SW480 (cell line): ENCODE results near the gene DNAJB2.
"Not testable (repeated sequence)": the region's sequence is repeated elsewhere in the genome, so short reads cannot be mapped to it uniquely, and the experiment has no call there.

Experiments
- DNase-seq: peaks from one replicate; pipeline ENCODE4 v3.0.0-alpha.2; 2016; ENCODE audit warnings: low spot score

DNAJB2 gene

DNA sequence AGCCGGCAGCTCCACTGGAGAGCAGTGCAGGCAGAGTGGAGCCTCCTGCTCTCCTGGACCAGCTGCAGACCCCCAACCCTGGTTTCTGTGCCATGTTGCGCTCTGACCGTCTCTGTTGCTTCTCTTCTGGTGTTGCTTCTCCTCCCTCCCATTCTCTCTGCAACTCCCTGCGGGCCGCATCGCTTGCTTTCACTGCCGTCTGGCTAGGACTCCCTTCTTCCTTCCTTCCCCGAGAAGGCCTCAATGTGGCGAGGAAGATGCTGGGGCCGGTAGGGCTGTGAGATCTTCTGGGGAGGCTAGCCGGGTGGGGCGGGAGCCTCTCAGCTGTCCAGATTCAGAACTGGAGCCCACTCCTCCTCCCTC is 6.2 kb downstream of the DNAJB2 start:
- no peak for DNase-seq

DNA sequence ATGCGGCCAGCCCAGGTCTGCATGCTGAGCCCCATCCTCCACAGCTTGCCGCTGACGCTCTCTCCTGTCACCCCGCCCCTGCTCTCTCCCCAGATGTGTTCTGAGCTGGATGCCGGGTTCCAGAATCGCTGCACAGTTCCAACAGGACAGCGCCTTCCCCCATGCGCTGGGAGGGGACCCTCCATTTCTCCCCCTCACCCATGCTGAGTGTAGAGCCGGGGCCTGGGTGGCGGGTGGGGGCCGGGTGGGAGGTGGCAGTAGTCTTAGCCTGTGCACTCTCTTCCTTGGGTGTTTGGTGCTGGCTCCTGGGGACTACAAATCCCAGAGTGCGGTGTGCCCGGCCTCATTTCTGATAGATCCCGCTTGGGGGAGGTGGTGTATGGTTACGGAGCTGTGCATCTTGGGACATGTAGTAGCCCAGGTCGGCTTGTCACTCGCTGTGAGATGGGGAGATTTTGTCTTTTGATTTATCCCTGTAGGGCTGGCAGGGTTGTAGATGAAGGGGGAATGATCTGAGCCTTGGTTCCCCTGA is 6.8 kb downstream of the DNAJB2 start:
- DNase-seq: peak; percentile 92

DNA sequence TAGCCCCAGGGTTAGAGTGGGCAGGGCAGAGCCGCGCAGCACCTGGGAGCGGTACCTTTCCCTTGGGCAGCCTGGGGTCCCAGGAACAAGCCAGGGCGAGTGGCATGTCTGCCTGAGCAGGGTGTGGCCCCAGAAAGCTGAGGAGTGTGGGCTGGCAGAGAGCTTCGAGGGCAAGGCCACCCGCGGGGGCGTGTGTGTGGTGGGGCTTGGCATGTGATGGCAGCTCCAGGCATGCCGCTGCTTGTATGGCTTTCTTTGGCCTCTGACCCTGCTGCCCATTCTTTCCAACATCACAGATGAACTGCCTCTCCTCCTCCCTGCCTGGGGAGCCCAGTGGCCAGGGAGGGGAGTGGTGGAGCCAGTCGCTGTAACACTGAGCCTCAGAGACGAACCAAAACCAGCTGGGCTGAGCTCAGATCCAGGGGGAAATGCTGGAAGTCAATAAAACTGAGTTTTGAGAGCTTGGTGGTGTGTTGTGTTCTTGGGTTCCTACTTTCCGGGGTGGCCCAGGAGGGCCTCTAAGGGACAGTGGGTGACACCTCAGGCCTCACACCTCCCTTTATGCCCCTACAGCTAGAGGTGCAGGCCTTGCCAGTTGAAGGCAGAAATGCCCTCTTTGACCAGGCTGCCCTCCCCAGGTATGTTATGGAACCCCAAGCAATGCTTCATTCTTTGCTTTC is 7.4 kb downstream of the DNAJB2 start:
- DNase-seq: peak; percentile 88

DNA sequence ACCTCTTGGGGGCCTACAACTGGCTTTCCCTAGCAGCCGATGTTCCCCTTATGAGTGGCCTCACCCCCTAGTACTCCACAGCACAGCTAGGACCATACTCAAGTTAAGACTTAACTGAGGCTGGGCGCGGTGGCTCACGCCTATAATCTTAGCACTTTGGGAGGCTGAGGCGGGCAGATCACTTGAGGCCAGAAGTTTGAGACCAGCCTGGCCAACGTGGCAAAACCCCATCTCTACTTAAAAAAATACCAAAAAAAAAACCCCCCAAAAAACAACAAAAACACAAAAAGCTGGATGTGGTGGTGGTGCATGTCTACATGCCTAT is 7.9 kb downstream of the DNAJB2 start:
- DNase-seq: not testable (repeated sequence)

DNA sequence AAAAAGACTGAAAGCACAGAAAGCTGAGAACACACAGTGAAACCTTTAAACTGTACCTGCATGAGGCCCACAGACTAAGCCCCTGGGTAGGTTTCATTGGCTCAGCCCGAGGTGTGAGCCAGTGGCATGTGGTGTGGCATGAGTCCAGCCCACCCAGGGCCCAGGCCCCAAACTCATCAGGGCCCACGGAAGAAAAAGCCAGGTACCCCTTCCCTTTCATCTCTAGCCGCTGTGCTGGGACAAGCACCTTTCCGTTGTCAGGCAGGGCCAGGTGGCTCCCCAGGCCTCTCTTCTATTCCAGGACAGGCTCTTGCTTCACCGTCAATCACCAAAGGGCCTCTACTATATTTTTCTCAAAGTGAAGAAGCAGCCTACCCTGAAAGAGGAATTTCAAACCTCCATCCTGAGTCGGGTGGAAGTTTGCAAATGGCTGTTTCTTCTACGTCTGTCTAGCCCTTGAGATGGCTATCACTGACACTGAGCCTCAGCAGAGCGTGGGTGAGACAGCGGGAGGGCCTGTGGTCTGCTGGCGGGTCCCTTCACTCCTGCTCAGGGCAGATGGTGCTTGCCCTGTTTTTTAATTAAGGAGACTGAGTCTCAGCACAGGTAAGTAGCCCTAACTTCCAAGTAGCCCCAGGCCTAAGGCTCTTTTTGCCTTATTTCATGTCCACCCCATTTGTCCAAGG is 8.6 kb downstream of the DNAJB2 start:
- no peak for DNase-seq

DNA sequence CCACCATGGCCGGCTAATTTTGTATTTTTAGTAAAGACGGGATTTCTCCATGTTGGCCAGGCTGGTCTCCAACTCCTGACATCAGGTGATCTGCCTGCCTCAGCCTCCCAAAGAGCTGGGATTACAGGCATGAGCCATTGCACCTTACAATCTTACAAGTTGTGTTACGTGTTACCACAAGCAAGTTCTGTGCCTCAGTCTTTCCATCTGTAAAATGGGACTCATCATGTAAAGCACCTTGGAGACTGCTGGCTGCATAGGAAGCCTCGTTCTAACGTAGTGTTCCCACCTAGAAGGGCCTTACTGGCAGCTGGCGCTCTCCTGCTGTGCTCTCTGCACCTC is 10.0 kb downstream of the DNAJB2 start:
- DNase-seq: no peak

DNA sequence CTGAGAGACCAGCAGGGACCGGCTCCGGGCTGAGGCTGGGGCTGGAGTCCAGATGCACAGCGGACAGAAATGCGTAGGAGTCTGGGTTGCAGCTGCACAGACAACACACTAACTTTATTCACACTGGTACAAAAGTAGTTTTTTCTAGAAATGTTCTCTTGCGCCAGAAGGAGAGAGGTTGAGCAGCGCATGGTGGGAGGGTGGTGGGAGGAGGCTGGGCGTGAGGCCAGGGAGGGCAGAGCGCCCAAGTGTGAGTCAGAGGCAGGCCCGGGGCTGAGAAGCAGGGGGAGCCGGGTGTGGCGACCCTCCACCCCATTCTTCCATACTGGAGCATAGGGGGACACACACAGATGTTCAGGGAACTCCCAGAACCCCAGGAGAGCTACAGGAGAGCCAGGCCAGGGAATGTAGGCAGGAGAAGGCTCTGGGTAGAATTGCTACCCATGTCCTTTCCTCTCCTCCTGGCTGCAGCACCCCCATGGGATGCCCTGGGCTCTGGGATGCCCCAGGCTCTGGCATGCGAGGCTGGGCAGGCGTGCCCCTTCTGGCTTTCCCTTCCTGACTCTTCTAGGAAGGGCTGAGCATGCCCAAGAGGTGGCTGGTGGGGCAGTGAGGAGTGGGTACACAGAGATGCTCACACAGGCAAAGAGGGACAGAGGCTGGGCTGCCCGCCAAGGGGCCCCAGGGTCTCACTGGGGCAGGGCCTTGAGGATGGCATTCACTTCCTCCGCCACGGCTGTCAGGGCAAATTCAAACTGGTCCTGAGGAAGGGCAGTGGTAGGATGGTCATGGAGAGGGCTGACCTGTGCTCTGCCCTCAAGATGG is 10.6 kb downstream of the DNAJB2 start:
- no peak for DNase-seq

DNA sequence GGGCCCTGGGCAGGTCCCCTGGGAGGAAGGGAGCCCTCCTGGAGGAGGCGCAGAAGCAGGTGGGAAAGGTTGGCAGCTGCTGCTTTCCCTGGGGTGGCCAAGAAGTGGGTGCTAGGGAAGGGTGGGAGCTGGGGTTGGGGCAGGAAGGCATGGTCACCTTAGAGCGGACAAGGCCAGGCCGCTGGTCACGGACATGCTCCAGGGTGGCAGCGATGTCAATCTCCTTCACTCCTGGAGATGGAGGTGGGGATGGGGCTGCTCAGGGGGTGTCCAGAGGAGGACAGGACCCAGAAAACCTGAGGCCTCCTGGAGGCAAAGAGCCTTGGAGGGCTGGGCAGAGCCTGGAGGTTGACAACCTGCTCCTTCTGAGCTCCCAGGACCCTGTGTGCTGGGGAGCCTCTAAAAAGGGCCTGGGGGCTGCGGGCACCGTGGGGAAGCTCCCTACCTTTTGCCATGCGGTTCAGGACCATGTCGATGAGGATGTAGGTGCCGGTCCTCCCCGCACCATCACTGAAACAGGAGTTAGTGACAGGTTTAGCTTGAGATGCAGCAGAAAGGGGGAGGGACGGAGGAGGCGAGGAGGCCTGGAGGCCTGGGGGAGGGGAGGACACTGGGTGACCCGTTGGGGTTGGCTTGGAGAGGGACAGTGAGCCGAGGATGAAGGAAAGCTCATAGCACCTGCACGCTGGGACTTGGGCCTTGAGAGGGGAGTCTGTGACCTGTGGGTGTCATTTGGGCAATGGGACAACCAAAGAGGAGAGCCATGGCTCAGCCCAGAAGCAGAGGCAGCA is 11.4 kb downstream of the DNAJB2 start:
- DNase-seq: no peak

DNA sequence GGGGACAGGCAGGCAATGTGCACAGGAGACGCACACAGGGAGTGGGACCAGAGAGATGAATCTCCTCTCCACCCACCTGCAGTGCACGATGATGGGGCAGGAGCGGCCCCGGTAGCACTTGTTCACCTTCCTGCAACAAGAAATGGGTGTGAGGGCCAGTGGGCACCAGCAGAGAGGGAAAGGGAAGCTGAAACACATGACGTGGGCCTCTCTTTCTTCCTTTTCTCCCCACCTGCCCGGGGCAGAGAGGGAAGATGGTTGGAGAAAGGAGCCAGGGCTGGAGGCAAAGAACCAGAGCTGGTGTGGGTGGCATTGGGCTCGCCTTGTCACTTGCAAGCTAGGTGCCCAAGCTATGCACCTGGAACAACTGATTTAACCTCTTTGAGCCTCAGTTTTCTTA is 12.2 kb downstream of the DNAJB2 start:
- no peak for DNase-seq

DNA sequence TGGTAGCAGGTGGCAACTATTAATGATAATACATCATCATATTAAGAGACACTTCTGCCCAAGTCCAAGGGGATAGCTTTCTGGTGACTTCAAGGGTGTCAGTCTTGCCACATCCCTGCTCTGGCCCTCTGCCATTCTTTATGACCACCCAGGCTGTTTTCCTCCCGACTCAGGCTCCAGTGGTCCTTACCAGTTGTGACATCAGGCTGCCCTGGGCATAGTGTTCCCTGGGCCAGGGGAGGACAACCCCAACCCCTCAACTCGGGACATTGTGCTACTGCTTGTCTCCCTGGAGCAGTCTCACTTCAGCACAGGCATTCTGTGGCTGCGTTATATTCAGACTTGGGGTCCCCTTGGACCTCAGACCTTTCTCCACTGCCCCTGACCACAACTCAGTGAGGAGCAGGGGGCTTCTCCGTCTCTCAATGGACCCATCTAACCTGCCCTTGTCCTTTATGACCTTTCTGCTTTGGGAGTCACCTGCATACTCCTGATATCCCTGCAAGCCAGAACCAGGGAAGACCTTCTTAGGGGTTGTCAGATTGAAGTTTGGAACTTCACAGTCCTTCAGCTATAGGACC is 12.8 kb downstream of the DNAJB2 start:
- DNase-seq: no peak

DNA sequence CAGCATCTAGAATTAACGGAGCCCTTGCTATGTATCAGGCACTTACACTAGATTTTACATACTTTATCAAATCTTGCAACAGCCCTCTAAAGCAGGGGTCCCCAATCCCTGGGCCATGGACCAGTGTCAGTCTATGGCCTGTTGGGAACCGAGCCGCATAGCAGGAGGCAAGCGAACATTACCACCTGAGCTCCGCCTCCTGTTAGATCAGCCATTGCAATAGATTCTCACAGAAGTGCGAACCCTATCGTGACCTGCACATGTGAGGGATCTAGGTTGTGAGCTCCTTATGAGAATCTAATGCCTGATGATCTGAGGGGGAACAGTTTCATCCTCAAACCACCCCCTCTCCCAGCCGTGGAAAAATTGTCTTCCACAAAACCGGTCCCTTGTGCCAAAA is 13.4 kb downstream of the DNAJB2 start:
- DNase-seq: no peak

DNA sequence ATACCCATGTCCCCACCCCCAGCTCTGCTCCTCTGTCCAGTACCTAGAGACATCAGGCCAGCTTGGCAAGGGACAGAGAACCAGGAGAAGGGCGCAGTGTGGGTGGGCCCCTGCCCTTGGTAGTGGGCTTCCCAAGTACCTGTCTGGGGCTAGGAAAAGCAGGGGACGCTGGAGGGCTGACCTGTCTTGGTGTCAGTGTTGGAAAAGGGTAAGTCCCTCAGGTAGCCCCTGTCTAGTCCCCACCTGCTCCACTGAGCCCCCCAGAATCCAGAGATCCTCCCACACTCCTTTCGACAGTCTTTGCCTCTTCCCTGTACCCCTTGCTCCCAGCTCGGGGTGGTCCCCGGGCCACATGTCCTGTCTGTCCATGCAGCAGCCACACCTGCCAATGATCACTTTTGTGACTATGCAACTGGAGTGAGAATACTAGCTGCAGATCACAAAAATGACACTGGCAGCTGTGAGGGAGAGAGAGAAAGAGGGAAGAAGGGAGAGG is 14.6 kb downstream of the DNAJB2 start:
- no peak for DNase-seq

DNA sequence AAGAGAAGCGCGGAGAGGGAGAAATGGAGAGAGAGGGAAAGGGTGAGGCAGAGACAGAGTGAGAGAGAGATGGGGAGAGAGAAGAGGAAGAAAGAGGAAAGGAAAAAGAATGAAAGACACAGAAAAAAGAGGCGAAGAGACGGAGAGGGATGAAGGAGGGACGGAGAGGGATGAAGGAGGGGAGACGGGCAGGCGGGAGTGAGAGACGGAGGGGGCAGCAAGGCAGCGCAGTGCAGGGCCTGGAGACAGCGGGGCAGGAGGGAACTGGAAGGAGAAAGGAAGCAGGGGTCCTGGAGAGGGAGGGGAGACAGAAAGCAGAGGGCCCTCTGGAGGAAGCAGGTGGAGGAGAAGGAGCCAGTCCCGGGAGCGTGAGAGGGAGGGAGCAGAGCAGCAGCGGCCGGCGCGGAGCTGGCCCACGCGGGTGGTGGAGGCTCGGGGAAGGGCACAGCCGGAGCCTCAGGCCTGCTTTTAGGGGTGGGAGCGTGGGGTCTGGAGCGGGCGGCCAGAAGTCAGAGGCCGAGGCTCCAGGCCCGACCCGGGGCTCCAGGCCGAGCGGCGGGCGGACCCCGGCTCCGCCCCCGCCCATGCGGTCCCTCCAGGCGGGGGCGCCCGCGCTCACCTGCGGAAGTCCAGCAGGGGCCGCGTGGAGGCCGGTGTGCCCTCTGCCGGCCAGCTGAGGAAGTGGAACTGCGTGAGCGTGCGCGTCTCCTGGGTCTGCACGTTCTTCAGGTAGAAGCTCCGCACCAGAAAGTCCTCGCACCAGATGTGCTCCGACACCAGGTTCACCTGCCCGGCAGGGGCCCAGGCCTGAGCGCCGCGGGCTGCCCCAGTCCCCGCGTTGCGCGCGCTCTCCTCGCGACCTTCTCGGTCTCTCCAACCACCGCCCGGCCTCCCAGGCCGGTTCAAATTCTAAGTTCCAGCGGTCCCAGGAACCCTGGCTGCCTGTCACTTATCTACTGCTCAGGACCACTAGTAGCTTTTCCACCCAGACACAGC is 15.5 kb downstream of the DNAJB2 start:
- peak; percentile 86 for DNase-seq

DNA sequence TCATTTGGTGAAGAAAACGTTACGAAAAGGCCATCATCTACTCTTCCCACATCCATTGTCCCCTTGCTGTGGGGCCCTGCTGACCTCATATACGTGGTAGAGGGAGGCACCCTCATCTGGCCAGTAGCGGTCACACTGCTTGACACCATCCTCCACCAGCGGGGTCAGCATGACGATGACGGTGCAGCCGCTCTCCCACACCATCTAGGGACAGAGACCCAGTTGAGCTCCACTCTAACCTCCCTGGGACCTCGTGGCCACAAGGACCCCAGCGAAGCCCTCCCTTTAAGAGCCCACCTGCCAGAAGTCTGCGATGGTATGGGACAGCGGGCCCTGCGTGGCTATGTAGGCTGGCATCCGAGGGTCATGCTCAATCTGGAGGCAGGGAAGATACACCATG is 17.0 kb downstream of the DNAJB2 start:
- DNase-seq: no peak

DNA sequence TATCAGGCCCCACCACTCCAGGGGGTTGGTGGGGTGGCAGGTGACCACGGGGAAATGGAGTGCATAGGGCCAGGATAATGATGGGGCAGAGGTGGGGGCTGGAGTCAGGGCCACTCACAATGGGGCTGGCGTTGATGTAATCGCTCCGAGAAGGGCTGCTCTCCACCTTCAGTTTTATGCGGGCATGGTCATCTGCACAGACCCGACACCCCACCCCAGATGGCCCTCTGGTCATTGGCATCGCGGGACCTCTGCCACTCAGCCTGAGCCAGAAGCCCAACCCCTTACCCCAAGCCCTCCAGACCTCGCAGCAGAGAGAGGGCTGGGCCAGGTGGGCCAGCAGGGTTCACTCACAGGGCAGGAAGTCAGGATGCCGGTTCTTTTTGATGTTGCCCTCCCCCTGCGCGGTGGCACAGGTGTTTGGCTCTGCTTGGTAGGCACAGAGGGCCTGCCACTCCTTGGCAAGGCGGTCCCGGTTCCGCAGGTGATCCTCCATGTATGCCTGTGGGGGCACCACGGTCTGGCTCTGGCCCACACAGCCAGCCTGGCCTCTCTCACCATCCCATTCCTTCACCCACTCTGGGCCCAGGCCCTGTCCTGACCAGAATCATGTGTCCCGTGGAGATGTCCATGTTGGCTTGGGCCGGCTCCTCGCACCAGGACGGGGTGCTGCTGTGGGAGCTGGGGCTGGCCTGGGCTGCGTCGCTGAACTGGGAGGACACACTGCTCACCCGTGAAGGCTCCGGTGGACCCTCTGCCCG is 17.6 kb downstream of the DNAJB2 start:
- DNase-seq: peak; percentile 30

DNA sequence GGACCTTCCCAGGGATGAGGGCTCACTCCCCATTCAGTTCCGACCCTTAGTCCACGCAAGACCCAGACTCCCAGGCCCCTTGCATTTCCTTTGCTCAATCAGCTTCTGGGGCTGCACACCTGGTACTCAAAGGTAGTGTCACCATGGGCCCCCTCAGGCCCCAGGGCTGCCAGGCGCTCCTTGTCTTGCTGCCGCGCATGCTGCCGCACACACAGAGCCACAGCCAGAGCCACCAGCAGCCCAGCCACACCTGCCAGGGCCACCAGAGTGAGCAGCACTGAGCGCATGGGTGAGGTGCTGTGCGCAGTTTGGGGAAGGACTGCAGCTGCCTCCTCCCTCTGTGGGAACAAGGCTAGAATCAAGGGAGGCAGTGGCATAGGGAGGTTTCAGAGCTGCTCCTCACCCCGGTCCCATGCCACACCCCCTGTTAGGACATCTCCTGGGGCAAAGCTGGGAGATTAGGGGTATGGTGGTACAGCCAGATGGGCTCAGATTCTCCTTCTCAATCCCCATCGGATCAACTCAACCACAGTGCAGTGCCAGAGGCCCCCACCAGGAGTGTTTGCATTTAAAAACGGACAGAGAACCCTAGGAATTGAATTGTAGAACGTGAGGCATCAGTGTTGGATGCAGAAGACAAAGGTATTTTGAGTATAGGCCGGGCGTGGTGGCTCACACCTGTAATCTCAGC is 18.7 kb downstream of the DNAJB2 start:
- no peak for DNase-seq

DNA sequence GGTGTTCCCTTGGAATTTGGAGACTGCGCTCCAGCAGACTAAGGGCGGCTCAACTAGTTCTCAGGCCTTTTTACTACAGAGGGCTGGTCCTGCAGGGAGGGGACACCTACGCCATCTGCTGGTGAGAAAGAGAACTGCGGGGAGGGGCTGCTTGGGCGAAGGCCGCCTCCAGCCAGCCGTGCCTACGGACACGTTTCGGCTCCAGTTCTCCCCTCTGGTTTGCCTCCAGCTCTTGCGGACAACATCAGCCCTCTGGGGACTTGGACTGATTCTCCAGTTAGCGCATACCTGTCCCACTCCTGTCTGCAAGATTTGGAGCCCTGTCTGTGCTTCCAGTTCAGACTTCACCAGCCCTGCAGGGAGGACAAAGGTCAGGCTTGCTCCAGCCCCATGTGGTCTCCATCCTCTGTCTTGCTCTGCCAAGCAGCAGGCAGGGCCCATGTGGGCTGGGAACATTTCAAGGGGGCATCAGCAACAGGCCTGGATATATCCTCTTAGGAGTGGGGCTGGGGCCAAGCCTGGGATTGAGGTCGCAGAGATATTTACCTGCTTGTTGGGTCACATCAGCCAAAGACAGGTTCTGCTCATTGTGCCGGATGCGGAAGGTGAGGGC is 19.7 kb downstream of the DNAJB2 start:
- peak; percentile 58 for DNase-seq

DNA sequence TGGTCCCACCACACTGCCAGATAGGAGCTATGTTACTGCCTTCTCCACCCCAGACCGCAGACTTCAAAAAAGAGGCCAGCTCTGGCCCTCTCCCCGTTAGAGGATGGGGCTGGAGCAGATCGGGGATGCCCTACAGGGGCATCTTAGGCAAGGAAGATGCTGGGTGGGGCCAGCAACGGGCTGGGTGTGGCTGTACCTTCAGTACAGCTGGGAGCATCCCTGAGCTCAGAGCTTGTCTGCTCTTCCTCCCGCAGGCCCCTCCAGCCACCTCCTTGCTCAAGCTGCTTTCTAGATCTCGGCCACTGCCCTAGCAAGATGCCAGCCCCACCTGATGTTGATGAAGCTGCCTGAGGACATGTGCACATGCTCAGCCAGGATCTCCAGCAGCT is 20.2 kb downstream of the DNAJB2 start:
- no peak for DNase-seq

DNA sequence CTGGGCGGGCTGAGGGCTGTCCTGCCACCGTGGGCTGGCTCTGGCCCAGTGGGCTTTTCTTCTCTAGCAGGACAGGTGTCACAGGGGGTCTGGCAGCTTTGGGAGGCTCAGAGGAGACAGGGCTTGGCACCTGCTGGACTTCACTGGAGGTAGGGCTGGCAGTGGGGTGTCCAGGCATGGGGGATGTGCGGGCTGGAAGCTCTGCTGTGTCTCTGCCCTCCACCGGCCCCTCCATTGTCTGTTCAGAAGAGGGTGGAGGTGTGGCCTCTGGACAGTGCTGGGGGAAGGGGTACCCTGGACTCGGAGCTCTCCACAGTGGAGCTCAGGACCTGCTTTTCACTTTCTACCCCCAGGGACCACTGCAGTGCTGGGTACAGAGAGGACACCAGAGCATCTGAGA is 20.9 kb downstream of the DNAJB2 start:
- DNase-seq: no peak
